GM18909 (cell line): Measurements from ENCODE around the gene CDC42EP2.

ENCODE experiments used
- ATAC-seq: cut with Tn5 transposase; IDR thresholded peaks from one replicate; pipeline ENCODE4 v1.9.1; 2021; ENCODE audit warnings: mild to moderate bottlenecking; ENCODE audit not compliant: unreplicated experiment, poor library complexity

CDC42EP2 gene

DNA sequence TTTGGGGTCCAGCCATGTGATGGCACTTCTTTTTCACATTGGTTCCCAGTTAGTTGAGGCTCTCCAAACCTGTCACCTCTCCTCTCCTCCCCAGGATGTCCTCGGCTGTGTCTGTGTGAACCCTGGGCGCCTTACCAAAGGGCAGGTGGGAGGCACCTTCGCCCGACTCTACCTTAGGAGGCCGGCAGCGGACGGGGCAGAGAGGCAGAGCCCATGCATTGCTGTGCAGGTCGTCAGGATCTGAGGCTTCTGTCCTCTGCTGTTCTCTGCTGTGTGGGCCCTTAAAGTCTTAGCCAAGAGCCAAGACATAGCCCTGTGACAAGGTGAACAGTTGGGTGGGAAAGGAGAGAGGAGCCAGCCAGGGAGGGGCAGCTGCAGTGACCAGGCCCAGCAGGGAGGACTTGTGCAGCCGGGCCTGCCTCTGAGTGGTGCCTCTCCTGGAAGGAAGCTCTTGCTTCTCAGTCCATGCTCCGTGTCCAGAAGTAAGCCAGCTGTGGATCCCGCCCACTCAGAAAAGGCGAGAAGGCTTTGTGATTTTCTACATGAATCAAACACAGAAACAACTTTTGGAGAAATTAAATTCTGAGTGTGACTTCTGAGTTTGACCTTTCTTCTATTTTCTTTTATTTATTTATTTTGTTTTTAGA is 17.5 kb upstream of the CDC42EP2 start:
- ATAC-seq: no peak

DNA sequence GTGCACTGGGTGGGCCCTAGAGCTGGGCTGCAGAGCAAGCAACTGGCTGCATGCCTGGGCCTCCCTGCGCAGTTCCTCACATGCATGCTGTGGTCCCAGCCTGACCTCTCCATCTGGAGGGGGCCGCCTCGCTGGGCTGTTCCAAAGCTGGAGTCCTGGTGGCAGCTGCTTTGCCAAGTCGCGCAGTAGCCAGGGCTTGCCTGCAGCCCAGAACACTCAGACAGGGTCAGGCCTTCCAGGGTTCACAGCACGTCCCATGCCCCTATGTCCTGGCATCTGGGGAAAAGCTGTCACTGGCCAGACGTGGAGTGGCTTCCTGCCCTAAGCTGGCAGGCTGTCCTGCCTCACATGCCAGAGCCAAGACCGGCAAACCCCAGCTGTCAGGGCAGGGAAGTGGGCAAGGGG is 16.5 kb upstream of the CDC42EP2 start:
- no peak for ATAC-seq

DNA sequence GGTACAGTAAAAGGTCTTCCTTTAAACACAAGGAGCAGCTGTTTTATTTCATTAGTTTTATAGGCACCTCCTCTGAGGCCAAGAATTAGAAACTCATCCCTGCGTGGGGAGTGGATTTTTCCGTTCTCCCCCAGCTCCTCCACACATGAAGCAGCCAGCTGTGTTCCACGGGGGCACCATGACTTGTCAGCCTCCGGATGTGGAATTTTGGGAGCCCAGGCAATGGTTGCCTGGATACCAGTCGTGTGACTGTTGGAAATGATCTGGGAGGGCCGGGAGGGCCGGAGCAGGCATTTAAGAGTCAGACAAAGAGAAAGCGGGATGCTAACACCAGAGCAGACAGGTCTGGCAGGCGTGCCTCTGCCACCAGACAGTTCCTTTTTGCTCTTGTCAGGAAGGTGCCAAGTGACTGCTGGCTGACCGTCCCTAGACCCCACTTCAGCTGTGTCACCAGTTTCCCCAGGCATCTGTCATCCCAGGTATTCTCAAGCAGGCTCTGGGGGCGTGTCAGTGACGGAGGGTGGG is 15.9 kb upstream of the CDC42EP2 start:
- ATAC-seq: no peak

DNA sequence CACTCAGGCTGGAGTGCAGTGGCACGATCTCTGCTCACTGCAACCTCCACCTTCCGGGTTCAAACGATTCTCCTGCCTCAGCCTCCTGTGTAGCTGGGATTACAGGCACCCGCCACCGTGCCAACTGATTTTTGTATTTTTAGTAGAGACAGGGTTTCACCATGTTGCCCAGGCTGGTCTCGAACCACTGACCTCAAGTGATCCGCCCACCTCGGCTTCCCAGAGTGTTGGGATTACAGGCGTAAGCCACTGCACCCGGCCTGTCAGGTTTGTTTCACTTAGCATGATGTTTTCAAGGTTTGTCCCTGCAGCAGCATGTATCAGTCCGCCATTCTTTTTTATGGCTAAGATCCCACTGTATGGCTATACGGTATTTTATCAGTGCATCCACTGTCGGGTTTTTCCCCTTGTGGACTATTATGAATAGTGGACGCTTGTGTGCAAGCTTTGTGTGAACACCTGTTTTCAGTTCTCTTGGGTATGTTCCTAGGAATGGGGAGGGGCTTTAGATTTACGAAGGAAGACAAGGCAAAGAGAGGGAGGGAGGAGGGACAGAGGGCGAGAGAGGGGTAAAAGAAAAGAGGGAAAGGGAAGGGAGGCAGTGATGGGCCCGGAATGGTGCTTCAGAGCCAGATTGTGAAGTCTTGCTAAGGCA is 13.9 kb upstream of the CDC42EP2 start:
- no peak for ATAC-seq

DNA sequence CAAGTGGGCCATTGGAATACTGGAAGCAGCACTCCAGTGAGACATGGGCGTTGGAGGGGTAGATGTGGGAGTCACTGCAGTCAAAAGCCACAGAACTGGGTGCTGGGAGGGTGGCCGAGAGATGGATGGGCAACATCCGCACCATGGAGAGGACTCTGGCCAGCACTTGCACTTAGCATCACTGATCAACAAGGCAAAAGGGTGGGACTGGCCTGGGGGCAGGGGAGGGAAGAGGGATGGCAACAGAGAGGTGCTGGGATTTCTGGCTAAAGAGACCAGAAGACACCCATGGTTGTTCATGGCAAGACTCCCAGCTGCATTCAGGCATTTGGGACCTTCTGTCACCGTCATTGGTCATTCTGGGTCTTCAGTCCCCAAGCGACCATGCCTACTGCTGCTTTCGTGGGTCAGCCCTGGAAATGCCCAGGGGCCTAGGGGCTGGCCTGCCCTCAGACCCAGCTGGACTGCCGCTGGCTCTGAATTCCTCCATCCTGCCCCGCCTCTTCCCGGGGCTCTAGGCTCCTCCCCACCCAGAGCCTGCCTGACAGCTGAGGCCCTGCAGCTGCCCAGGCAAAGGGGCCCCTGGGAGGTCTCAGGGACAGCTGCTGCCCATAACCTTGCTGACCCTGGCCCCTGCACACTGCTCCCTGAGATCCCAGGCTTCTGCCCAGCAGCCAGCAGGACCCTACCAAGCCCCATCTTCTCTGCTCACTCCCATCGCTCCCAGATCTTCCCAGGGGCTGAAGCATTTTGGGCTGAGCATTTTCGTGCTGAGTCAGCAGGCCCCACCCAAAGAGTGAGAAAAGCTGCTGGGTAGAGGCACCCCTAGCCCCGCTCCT is 13.0 kb upstream of the CDC42EP2 start:
- no peak for ATAC-seq

DNA sequence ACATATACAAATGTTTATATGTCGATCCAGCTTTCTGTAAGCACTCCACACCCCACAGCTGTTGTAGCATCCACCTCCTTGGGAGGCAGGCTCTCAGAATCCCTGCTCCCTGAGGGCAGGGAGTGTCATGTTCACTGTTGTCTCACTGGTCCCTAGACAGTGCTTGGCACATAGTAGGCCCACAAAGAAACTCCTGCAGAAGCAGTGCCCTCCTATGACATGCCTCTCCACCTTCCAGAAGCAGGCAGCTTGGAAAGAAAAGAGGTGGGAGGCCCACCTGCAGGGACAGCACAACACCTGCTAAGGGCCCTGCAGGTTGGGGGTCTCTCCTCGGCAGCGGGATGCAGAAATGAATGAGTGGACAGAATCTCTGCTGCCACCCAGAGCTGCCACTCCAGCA is 11.1 kb upstream of the CDC42EP2 start:
- ATAC-seq: no peak

DNA sequence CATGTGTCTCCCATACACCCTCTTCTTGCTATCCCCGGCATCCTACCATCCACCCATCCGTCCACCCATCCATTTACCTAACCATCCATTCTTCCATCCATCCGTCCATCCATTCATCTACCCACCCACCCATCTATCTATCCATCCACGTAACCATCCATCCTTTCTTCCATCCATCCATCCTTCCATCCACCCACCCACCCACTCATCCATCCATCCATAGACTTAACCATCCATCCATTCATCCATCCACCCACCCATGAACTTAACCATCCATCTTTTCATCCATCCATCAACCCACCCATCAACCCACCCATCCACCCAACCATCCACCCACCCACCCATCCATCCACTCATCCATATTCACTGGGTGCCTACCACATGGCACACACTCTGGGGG is 10.6 kb upstream of the CDC42EP2 start:
- no peak for ATAC-seq

DNA sequence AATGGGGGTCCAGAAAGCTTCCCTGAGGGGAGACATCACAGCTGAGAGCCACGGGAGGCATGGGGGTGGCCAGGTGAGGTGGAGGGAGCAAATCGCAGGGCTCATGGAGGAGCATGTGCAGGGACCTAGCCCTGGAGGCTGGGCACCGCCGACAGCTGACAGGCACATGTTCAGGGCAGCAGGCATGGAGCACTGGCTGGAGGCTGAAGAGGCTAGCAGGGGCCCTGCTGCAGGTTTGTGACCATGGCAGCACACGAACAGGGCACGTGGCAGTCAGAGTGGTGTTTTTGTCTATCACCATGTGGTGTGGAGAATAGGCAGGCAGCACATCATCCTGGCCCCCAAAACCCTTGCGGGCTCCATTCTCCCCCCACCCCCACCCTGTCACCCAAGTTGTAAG is 10.1 kb upstream of the CDC42EP2 start:
- ATAC-seq: no peak

DNA sequence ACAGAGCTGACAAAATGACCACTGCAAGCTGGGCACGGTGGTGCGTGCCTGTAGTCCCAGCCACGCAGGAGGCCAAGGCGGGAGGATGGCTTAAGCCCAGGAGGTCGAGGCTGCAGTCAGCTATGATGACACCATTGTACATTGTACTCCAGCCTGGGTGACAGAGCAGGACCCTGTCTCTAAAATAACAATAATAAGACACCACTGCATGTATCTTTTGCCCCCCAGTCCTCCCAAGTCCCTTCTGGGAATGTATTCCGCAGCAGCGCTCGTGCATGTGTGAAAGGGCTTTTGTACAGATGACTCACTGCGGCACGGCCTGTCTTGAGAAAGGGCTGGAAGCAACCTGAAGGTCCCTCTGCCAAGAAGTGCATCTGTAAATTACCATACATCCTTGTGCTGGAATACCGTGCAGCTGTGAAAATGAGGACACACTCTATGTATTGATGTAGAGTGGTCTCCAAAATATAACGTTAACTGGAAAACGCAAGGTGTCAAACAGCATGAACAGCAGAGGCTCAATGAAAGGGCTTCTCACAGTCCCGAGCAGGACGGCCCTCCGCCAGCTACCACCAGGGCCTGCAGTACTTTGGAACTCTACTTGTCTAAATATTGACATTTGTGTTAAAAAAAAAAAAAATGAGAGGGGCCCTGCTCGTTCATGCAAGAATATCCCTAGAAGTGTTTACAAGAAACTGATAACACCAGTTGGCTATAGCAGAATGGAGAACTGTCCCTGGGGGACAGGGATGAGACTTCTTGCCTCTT is 9.0 kb upstream of the CDC42EP2 start:
- no peak for ATAC-seq

DNA sequence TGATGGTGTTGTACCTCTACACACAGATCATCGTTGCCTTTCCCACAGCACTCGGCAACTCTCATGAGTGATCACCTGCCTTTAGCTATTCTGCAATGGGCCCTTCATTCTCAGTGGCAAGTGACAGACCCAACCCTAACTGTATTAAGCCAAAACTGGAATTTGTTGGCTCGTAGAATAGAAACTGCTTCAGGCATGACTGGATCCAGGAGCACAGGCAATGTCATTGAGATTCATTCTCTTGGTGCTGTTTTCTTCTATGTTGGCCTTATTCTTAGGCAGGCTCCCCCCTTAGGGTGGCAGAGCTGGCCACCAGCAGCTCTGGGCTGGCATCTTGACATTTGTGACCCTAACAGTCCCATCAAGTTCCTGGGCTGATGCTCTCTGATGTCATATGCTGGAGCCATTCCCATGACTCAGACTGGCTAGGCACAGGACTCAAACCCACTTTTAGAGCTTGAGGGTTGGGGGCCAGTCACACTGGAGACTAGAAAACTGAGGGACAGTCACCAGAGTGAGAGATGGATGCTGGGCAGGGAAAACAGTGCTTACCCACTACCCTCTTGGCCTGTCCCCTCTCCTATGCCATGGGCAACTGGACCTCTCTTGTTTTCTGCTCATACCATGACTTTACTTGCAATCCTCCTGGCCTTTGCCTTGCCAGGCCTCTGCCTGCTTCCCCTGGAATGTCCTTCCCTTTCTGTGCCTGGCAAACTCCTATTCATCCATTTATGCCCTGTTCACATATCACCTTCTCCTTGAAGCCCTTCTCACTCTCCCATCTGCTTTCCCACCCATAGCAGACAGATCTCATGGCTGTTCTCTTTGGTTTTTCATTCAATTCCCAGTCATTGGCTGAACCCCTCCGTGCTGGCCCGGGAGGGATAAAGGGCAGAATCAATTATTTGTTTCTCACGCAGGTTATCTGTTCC is 7.1 kb upstream of the CDC42EP2 start:
- ATAC-seq: no peak

DNA sequence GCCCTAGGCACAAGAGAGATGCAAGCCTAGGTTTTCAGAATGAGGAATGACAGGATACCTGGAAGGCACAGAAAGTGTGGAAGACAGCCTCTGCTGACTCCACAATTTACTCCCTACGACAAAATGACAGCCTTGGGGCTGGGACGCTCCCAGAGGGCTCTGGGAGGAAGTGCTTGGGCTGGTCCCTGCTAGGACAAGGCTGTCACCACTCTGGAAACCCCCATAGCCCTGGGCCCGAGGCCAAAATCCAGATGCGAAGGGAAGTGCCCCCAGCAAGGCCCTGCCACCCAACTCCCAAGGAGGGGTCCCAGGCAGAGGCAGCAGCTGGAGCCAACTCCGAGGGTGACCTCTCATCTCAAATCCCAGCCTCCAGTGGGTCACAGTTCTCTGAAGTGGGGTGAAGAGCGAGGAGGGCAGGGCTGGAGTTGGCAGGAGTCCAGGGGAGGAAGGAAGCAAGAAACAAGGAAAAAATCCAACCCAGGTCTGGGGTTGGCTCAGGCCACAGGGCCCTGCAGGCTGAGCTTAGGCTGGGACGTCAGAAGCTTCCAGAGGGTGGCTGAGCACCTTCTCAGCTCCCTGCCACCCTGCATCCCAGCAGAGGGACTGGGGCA is 6.3 kb upstream of the CDC42EP2 start:
- ATAC-seq: no peak

DNA sequence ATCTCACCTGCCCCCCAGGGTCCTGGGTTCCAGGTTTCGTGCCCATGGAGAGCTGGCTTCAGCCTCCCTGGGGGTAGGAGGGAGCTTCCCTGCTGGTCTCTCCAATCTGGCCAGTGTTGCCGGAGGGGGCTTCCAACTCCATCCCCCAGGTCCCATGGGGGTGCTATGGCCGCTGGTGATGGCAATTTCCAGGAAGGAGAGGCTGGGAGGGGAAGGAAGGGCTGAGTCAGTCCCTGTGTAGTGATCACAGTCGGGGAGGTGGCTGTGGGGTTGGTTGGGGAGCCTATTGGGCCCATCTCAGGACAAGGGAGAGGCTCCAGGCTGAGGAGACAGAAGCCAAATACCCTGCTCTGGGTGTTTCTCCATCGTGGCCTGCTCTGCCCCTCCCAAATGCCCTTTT is 5.7 kb upstream of the CDC42EP2 start:
- no peak for ATAC-seq

DNA sequence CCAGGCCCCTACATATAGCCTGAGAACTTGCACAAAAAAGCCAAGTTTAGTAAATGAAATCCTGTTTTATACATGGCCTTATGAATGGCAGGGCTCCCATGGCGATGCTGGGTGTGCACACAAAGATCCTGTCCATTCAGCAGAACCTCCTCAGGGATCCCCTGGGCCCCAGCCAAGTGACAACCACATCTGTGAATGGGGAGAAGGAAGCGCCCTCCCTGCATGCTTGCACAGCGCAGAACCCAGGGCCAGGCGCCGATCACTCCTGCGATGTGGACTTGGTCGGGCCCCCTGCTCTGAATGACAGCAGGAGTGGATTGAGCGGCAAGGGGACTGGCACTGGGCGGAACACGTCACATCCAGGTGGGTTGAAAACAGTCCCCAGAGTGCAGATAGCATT is 4.5 kb upstream of the CDC42EP2 start:
- ATAC-seq: no peak

DNA sequence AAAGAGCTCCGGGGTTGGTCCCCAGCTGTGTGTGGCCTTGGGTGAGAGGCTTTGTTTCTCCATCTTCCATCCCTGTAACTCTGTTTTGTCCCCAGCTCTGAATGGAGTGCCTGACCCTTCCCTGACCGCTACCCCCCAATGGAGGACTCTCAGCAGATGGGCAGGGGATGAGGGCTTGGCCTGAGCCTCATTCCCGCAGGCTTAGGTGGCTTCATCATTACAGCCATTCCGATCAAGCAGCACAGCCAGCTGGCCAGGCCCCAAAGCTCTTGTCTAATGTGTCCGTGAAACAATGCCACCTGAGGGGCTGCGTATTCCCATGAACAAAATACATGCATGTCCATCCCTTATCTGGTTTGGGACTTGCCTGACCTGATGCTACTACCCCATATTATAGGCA is 3.9 kb upstream of the CDC42EP2 start:
- no peak for ATAC-seq

DNA sequence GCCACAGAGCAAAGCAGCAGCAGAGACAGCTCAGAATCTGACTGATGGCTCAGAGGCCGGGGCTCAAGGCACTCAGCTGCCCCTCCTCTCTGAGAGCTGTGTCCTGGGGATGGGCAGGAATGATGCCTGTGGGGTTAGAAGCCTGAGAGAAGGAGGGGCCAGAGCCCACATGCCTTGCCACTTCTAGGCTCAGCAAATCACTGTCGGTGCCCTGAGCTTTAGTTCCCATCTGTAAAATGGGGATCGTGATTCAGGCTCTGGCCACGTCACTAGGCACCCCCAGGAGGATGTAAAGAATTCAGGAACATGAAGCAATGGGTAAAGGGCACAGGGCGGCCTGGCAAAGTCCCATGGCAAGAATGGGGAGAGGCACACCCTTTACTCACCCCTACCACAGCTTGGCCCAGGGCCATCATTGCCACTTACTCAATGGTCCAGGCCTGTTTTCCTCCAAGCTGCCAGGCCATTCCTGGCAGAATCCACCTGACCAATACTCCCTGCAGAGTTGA is 3.4 kb upstream of the CDC42EP2 start:
- ATAC-seq: no peak

DNA sequence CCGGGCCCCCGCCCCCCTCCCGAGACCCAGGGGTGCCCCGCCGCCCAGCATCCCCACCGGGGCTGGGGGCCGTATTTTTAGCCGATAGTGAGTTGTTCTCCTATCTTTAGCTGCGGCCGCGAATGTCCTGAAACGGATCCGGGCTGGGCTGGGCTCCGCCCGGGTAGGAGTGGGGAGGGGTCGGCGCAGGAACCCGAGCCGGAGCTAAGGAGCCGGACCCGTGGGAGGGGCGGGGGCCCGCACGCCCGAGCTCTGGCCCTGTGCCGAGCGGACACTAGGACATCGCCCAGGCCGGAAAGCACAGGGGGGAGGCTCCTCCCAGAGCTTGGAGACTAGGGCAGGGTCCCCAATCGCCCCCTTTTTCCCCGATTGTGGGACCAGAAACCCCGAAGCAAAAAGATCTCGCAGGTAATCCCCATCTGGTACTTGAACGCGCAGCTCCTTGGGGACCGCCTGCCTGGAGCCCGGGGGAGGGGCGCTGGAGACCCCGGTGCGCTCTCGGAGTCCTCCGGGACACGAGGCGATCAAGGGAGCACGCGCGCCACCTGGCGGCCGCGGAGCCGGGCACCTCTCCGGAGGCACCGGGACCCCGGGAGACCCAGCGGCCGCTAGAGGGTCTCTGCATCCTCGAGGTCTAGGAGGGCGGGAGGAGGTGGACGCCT is 669 bp downstream of the CDC42EP2 start:
- ATAC-seq: no peak

DNA sequence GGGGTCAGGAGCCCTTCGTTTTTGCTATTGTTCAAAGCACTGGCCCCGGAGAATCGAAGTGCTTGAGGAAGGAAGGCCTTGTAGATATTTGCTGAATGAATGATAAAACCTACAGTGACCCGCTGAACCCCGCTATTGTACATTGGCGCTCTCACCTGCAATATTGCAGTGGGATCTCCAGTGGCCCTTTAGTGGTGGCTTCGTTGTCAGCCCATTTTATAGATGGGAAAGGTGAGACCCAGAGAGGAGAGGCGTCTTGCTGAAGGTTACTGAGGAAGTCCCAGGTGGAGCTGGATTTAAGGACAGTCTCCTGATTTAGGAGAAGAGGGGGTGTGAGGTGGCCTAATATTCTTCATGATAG is 1.2 kb downstream of the CDC42EP2 start:
- no peak for ATAC-seq

DNA sequence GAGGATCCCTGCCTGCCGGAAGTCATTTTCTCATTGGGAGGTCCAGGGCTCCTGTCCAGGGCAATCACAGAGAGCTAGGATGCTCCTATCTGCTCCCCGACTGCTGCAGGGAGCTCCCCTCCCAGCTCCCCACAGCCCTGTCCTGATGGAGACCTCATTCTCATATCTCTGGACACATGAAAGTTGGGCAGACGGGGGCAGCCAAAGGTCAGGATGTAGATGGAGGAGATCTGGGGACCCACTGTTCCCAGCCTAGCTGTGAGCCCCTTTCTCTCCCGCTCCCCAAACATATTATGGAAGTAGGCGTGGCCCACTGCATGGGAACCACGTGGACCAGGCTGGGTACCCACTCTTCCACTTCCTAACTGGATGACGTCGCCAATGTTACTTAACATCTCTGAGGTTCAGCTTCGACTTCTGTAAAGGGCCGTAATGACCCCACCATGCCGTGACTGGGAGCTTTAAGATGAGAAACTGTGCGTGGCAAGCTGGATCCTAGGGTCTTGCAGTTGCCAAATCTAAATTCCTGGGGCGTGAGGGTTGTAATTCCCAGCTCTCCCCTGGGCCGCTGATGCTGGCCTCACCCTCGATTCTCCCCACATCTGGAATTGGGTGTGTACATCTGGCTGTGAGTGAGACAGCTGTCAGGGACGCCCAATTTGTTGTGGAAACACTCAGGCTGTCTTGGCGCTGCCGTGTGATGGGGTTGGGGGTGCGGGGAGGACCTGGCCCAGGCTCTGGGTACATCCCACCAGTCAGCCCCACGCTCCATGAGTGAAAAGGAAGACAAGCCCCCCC is 1.8 kb downstream of the CDC42EP2 start:
- no peak for ATAC-seq
